Caki2 (cell line): Measurements from ENCODE around the gene ERVH48-1. TPM values are rescaled to one million over a fixed set of nuclear protein-coding genes. Genes with fewer than 3 reads are reported as not detected.

Source experiments
- DNase-seq: peaks from one replicate; pipeline ENCODE4 v3.0.0-alpha.2; 2015; ENCODE audit warnings: low read depth
- in situ Hi-C: cut with HindIII; loops from 2 replicates; pipeline ENCODE4 v1.10.0; 2016; ENCODE audit warnings: low sequenced_read_pairs, low pct_unique_long_range_greater_than_20kb, mixed read lengths
- total RNA-seq: library from RNA; depleted of rRNA; stranded (reverse); fragments of >200 nt; shearing (Covaris generic); gene quantifications from 2 replicates; pipeline ENCODE4 v1.2.3, GENCODE V29; 2014; ENCODE audit warnings: low replicate concordance; rRNA removed

ERVH48-1 gene
- total RNA-seq, 1 experiment from 2014 or later: not detected

GRCh38 chr21:42868196-42868595, 57.2 kb downstream of the ERVH48-1 start:
- DNase-seq: no peak
- in situ Hi-C loops: no loop called here

Other genes starting within 250 kb of the ERVH48-1 start
- gene WDR4, start 46.1 kb downstream of the ERVH48-1 start, total RNA-seq: 34.3 and 36.8 TPM in 2 replicates
- 36.1 and 40.7 TPM in 2 replicates for gene NDUFV3, start 32.3 kb downstream of the ERVH48-1 start, total RNA-seq
- 25.2 and 41.5 TPM in 2 replicates for gene PKNOX1, start 48.9 kb upstream of the ERVH48-1 start, total RNA-seq
- gene CBS, start 150.2 kb upstream of the ERVH48-1 start, total RNA-seq: 20.2 and 32.8 TPM in 2 replicates
- gene U2AF1, start 181.9 kb upstream of the ERVH48-1 start, total RNA-seq: 127 and 207 TPM in 2 replicates
- gene CRYAA, start 243.4 kb upstream of the ERVH48-1 start, total RNA-seq: not detected in 2 replicates